ENCODE data around the gene CD248.
"Not testable (repeated sequence)": the region's sequence is repeated elsewhere in the genome, so short reads cannot be mapped to it uniquely, and the experiment has no call there.

Gene CD248

GRCh38 chr11:66323684-66324083, 6.8 kb upstream of the CD248 start:
- Histone ChIP-seq H3K4me3 (ENCODE audit: low read length) (no peak overlapping the region), H3K36me3 (ENCODE audit: insufficient read depth, low read depth, low read length) (no peaks in the 10 kb centered on the region), H3K27ac (ENCODE audit: low read length) (no peak overlapping the region)

GRCh38 chr11:66322732-66323427, 6.0 kb upstream of the CD248 start:
- H3K9me3 ChIP-seq (ENCODE audit: insufficient read depth, low read depth, low read length) = no peaks in the 10 kb centered on the region
- no peaks in the 10 kb centered on the region for H3K36me3 ChIP-seq (ENCODE audit: insufficient read depth, low read depth, low read length)
- H3K4me1 ChIP-seq (ENCODE audit: insufficient read depth, low read length) = peaks cover 7% of the 10 kb centered on the region
- peaks cover 8% of the 10 kb centered on the region for H3K27me3 ChIP-seq (ENCODE audit: insufficient read depth, low read length)
- no peak overlapping the region for H3K9ac ChIP-seq (ENCODE audit: low read depth, low read length)
- no peak overlapping the region for H3K4me3 ChIP-seq (ENCODE audit: low read length)
- H3K27ac ChIP-seq (ENCODE audit: low read length) = no peak overlapping the region

More at GRCh38 chr11:66323684-66324083, 6.8 kb upstream of the CD248 start:
- Histone ChIP-seq H3K4me1 (ENCODE audit: insufficient read depth, low read length) (peaks cover 3% of the 10 kb centered on the region; the same call in 1 of the 2 replicates), H3K9ac (ENCODE audit: low read depth, low read length) (no peak overlapping the region), H3K9me3 (ENCODE audit: insufficient read depth, low read depth, low read length) (no peaks in the 10 kb centered on the region), H3K27me3 (ENCODE audit: insufficient read depth, low read length) (peaks cover 11% of the 10 kb centered on the region)

- no peak overlapping the region for H3K4me3 ChIP-seq (ENCODE audit: low read length)
- no peak overlapping the region for H3K27ac ChIP-seq (ENCODE audit: low read length)
- H3K27me3 ChIP-seq (ENCODE audit: insufficient read depth, low read length) = 0 out of 2 replicates have a peak, but pooled peaks cover 1% of the 10 kb centered on the region
- no peaks in the 10 kb centered on the region for H3K9me3 ChIP-seq (ENCODE audit: insufficient read depth, low read depth, low read length)
- peaks cover 14% of the 10 kb centered on the region for H3K4me1 ChIP-seq (ENCODE audit: insufficient read depth, low read length)
- no peak overlapping the region for H3K9ac ChIP-seq (ENCODE audit: low read depth, low read length)
- no peaks in the 10 kb centered on the region for H3K36me3 ChIP-seq (ENCODE audit: insufficient read depth, low read depth, low read length)
These were observed 4.8 kb upstream of the CD248 start for GRCh38 chr11:66321606-66322005.

- not testable (repeated sequence) for H3K27ac ChIP-seq (ENCODE audit: low read length); H3K9me3 ChIP-seq (ENCODE audit: insufficient read depth, low read depth, low read length); H3K27me3 ChIP-seq (ENCODE audit: insufficient read depth, low read length); H3K36me3 ChIP-seq (ENCODE audit: insufficient read depth, low read depth, low read length); H3K4me3 ChIP-seq (ENCODE audit: low read length); H3K9ac ChIP-seq (ENCODE audit: low read depth, low read length)
- H3K4me1 ChIP-seq (ENCODE audit: insufficient read depth, low read length) = peaks cover 14% of the 10 kb centered on the region
These were observed 3.9 kb upstream of the CD248 start for GRCh38 chr11:66320748-66321147.

- peaks cover 14% of the 10 kb centered on the region for H3K27me3 ChIP-seq (ENCODE audit: insufficient read depth, low read length)
- not testable (repeated sequence) for H3K9ac ChIP-seq (ENCODE audit: low read depth, low read length); H3K27ac ChIP-seq (ENCODE audit: low read length); H3K36me3 ChIP-seq (ENCODE audit: insufficient read depth, low read depth, low read length); H3K4me3 ChIP-seq (ENCODE audit: low read length); H3K9me3 ChIP-seq (ENCODE audit: insufficient read depth, low read depth, low read length)
- peaks cover 14% of the 10 kb centered on the region for H3K4me1 ChIP-seq (ENCODE audit: insufficient read depth, low read length)
These were observed 3.4 kb upstream of the CD248 start for GRCh38 chr11:66320289-66320688.

GRCh38 chr11:66318600-66318970, 1.7 kb upstream of the CD248 start:
- no peaks in the 10 kb centered on the region for H3K9me3 ChIP-seq (ENCODE audit: insufficient read depth, low read depth, low read length)
- H3K36me3 ChIP-seq (ENCODE audit: insufficient read depth, low read depth, low read length) = no peaks in the 10 kb centered on the region
- H3K4me1 ChIP-seq (ENCODE audit: insufficient read depth, low read length) = peaks cover 19% of the 10 kb centered on the region
- H3K9ac ChIP-seq (ENCODE audit: low read depth, low read length) = peak overlapping the region; percentile 55; the same call in 1 of the 2 replicates
- peak overlapping the region; percentile 34 for H3K27ac ChIP-seq (ENCODE audit: low read length)
- H3K4me3 ChIP-seq (ENCODE audit: low read length) = no peak overlapping the region
- H3K27me3 ChIP-seq (ENCODE audit: insufficient read depth, low read length) = peaks cover 14% of the 10 kb centered on the region

- H3K27ac ChIP-seq (ENCODE audit: low read length) = peak overlapping the region; percentile 34
- peak overlapping the region; percentile 12; the same call in 1 of the 2 replicates for H3K4me3 ChIP-seq (ENCODE audit: low read length)
- H3K9me3 ChIP-seq (ENCODE audit: insufficient read depth, low read depth, low read length) = no peaks in the 10 kb centered on the region
- H3K9ac ChIP-seq (ENCODE audit: low read depth, low read length) = peak overlapping the region; percentile 55; the same call in 1 of the 2 replicates
- H3K27me3 ChIP-seq (ENCODE audit: insufficient read depth, low read length) = peaks cover 14% of the 10 kb centered on the region
- no peaks in the 10 kb centered on the region for H3K36me3 ChIP-seq (ENCODE audit: insufficient read depth, low read depth, low read length)
- H3K4me1 ChIP-seq (ENCODE audit: insufficient read depth, low read length) = peaks cover 19% of the 10 kb centered on the region
These were observed 1.1 kb upstream of the CD248 start for GRCh38 chr11:66317723-66318599.

GRCh38 chr11:66317322-66317722, 478 bp upstream of the CD248 start:
- H3K36me3 ChIP-seq (ENCODE audit: insufficient read depth, low read depth, low read length) = no peaks in the 10 kb centered on the region
- H3K4me1 ChIP-seq (ENCODE audit: insufficient read depth, low read length) = peaks cover 19% of the 10 kb centered on the region
- H3K27me3 ChIP-seq (ENCODE audit: insufficient read depth, low read length) = peaks cover 14% of the 10 kb centered on the region
- no peaks in the 10 kb centered on the region for H3K9me3 ChIP-seq (ENCODE audit: insufficient read depth, low read depth, low read length)
- H3K4me3 ChIP-seq (ENCODE audit: low read length) = peak overlapping the region; percentile 12; the same call in 1 of the 2 replicates
- H3K27ac ChIP-seq (ENCODE audit: low read length) = peak overlapping the region; percentile 34
- peak overlapping the region; percentile 55; the same call in 1 of the 2 replicates for H3K9ac ChIP-seq (ENCODE audit: low read depth, low read length)

GRCh38 chr11:66315921-66316811, 678 bp downstream of the CD248 start:
- Histone ChIP-seq H3K9ac (ENCODE audit: low read depth, low read length) (no peak overlapping the region), H3K4me3 (ENCODE audit: low read length) (no peak overlapping the region), H3K27me3 (ENCODE audit: insufficient read depth, low read length) (peaks cover 14% of the 10 kb centered on the region), H3K9me3 (ENCODE audit: insufficient read depth, low read depth, low read length) (no peaks in the 10 kb centered on the region), H3K36me3 (ENCODE audit: insufficient read depth, low read depth, low read length) (no peaks in the 10 kb centered on the region), H3K4me1 (ENCODE audit: insufficient read depth, low read length) (peaks cover 19% of the 10 kb centered on the region), H3K27ac (ENCODE audit: low read length) (no peak overlapping the region)

GRCh38 chr11:66315498-66315885, 1.4 kb downstream of the CD248 start:
- Histone ChIP-seq H3K27me3 (ENCODE audit: insufficient read depth, low read length) (peaks cover 14% of the 10 kb centered on the region), H3K9ac (ENCODE audit: low read depth, low read length) (no peak overlapping the region), H3K36me3 (ENCODE audit: insufficient read depth, low read depth, low read length) (no peaks in the 10 kb centered on the region), H3K27ac (ENCODE audit: low read length) (no peak overlapping the region), H3K9me3 (ENCODE audit: insufficient read depth, low read depth, low read length) (no peaks in the 10 kb centered on the region), H3K4me1 (ENCODE audit: insufficient read depth, low read length) (peaks cover 19% of the 10 kb centered on the region), H3K4me3 (ENCODE audit: low read length) (no peak overlapping the region)
